GM19238 (cell line): ENCODE results near the gene REM2.

Experiments used
- DNase-seq: peaks from one replicate; pipeline ENCODE4 v3.0.0; 2011; ENCODE audit warnings: low spot score; ENCODE audit not compliant: insufficient read length

Gene REM2

GRCh38 chr14:22872833-22873520 lies 10.0 kb upstream of the REM2 start:
- DNase-seq, result no peak

GRCh38 chr14:22875003-22875747 lies 7.8 kb upstream of the REM2 start:
- DNase-seq, result no peak

GRCh38 chr14:22875748-22876319 lies 7.2 kb upstream of the REM2 start:
- DNase-seq, result no peak

DNA sequence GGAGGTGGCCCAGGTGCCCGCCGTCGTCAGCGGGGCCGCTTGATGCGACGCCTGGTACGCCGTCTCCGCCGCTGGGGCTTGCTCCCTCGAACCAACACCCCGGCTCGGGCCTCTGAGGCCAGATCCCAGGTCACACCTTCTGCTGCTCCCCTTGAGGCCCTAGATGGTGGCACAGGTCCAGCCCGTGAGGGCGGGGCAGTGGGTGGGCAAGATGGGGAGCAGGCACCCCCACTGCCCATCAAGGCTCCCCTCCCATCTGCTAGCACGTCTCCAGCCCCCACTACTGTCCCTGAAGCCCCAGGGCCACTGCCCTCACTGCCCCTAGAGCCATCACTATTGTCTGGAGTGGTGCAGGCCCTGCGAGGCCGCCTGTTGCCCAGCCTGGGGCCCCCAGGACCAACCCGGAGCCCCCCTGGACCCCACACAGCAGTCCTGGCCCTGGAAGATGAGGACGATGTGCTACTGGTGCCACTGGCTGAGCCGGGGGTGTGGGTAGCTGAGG lies 6.0 kb upstream of the REM2 start:
- no peak for DNase-seq

DNA sequence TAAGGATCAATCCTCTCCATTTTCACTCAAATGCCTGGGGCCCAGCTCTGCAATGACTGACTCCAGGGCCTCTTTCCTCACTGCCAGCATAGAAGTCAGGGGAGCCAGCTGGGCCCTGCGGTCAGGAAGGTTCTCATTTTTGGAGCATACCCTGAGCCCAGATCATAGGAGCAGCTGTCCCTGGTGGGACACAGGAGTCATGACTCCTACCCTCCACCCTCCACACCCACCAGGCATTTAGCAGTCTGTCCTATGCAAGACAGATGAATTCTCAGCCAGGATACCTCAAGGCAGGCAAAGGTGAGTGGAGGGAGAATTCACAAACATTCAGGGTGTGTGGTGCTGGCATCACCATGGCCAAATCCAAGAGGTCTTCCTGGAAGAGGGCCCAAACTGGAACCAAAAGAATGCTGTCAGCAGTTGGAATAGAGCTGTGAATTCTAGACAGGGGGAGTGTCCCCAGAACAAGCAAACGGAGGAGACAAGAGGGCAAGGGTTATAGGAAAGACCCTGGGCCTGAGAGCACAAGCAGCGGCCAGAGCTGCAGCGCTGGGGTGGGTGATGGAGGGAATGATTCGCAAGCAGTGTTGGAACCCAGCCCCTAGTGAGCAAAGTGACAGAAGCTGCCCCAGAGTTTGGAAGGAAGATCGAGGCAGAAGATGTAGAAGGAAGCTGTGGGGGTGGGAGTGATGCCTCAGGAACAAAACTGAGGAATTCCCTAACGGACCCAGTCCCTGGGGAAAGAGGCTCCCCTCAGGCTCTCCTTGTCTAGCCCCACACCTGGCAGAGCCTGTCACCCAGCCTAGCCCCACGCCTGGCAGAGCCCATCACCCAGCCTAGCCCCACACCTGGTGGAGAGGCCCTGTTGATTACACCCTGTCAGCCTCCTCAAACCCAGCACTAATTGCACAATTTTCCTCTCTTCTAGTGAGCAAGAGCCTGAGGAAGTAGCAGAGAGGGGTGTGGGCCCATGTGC lies 4.5 kb upstream of the REM2 start:
- no peak for DNase-seq

DNA sequence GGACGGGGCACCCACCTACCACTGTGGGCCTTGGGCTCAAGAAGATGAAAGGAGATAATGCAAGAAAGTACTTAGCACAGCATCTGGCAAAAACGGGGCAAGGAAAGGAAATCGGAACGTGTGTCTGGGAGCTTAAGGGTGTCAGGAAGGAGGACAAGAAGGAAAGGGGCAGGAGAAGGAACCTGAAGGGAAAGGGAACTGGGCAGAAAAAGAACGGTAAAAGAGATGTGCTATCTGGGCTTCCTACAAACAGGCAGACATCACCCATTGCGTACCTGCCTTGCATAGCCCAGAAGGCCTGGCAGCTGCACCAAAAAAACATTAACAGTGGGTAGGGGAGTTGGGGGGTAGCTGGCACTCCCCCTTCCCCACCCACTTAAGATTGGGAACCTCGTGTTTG lies 958 bp upstream of the REM2 start:
- no peak for DNase-seq

- DNase-seq, result no peak
Observed at GRCh38 chr14:22882529-22883172, 371 bp upstream of the REM2 start.

- DNase-seq, result no peak
Observed at GRCh38 chr14:22884076-22884737, 1.2 kb downstream of the REM2 start.

DNA sequence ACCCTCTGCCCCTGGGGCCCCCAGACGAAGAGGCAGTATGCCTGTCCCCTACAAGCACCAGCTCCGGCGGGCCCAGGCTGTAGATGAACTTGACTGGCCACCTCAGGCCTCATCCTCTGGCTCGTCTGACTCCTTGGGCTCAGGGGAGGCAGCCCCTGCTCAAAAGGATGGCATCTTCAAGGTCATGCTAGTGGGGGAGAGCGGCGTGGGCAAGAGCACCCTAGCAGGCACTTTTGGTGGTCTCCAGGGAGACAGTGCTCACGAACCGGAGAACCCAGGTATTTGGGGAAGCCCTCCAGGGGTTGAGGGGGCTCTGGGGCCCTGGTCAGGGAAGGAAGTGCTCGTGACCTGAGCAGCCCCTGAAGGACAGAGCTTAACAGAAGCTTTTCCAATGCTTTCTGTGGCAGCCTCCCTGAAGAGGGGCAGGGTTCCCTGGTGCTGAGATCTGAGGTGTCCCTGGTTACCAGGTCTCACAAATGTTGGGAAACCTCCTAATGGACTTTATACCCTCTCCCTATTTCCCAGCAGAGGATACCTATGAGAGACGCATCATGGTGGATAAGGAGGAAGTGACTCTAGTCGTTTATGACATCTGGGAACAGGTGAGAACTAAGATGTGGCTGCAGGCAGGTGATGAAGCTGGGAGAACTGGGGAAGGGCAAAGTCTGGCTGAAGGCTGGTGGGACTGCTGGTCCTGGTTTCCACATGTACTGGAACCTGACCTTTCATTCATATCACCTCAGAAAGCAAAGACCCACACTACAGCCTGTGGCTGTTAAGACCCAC lies 1.9 kb downstream of the REM2 start:
- no peak for DNase-seq

- no peak for DNase-seq
Observed at GRCh38 chr14:22885975-22886374, 3.0 kb downstream of the REM2 start.

GRCh38 chr14:22886500-22887259 lies 3.7 kb downstream of the REM2 start:
- DNase-seq, result peak; percentile 77

DNA sequence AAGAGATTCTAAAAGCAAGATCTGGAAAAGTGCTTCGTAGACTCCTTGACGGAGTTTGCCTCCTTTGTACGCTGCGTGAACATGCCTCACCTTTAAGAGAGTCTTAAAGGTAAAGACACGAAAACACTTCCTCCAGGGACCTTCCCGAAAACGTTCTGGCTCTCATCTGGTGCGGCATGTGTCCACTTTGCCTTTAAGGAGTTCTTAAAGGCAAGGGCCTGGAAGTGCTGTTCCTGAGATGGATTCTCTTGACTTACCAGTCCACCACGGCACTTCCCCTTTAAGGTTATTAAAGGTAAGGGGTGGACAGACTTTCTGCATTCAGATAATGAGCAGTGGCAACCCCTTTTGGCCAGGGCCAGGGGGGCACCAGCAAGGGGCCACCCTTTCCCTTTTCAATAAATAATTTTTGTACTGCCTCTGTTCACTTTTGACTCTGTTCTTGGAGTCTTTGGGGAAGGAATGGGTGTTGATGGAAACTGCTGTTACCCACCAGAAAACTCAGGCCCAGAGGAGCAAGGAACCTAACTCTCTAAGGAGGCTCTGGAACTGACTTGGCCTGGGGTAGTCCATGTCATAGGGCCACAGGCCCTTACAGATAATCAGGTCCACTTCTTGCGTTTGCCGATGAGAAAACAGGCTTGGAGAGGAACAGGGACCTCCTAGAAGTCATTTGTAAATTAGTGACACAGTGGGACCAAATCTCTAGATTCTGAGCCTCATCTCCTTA lies 4.4 kb downstream of the REM2 start:
- peak; percentile 54 for DNase-seq

DNA sequence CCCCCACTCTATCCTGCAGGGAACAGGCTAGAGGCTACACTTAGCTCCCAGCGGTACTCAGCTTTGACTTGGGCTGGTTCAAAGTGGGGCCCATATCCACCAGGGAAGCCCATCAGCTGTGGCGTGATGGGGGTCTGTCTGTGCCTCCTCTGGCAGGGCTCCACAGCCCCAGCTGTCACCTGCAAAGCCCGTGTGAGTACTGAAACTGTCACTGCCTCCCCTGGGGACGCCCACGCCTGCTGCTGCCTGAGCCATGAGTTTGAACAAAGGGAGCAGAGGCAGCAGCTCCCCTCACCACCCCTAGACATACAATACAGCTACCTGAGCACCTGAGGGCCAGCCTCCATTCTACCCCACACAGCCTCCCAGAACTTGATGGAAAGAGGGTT lies 5.0 kb downstream of the REM2 start:
- peak; percentile 55 for DNase-seq

DNA sequence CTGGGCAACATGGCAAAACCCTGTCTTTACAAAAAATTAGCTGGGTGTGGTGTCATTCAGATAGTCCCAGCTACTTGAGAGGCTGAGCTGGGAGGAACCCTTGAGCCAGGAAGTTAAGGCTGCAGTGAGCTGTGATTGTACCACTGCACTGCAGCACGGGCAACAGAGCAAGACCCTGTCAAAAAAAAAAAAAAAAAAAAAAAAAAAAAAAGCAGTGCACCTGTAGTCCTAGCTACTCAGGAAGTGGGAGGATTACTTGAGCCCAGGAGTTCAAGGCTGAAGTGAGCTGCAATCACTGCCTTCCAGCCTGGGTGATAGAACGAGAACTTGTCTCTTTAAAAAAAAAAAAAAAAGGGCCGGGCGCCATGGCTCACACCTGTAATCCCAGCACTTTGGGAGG lies 5.6 kb downstream of the REM2 start:
- DNase-seq, result no peak

GRCh38 chr14:22890416-22890815 lies 7.4 kb downstream of the REM2 start:
- no peak for DNase-seq

- DNase-seq, result no peak
Observed at GRCh38 chr14:22892488-22892887, 9.5 kb downstream of the REM2 start.

DNA sequence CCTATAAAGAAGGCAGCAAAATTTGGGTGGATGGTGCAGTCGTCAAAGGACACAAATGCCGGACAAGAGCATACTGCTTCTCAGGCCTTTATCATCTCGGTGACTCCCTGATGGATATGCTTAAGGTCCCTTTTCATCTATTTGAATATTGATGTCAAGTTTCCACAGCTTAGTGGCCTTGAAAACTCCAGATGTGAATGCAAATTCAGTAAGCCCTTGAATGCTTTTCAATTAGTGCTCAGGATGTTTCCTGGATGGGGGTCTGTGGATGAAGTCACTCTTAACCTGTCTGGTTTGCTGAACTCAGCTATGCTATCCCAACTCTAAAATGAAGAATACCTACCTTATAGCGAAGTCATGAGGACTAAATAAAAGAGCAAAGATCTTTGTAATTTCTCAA lies 10.7 kb downstream of the REM2 start:
- no peak for DNase-seq

DNA sequence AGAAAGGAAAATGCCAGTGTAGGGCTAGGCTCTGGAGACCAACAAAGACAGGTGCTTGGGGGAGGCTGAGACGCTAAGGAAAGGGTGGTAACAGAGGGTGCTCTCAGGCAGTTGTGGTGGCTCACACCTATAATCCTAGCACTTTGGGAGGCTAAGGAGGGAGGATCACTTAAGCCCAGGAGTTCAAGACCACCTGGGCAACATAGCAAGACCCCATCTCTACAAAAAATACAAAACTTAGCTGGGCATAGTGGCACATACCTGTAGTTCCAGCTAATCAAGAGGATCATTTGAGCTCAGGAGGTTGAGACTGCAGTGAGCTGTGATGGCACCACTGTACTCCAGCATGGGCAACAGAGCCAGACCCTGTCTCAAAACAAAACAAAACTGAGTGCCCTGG lies 12.4 kb downstream of the REM2 start:
- DNase-seq, result no peak
